ENCODE measurements around the gene ABCB9. TPM values are rescaled to one million over a fixed set of nuclear protein-coding genes. Genes with fewer than 3 reads are reported as not detected.

The ABCB9 gene
- total RNA-seq, 2 donors from 2014 or later, result 4.3 to 4.5 TPM

DNA sequence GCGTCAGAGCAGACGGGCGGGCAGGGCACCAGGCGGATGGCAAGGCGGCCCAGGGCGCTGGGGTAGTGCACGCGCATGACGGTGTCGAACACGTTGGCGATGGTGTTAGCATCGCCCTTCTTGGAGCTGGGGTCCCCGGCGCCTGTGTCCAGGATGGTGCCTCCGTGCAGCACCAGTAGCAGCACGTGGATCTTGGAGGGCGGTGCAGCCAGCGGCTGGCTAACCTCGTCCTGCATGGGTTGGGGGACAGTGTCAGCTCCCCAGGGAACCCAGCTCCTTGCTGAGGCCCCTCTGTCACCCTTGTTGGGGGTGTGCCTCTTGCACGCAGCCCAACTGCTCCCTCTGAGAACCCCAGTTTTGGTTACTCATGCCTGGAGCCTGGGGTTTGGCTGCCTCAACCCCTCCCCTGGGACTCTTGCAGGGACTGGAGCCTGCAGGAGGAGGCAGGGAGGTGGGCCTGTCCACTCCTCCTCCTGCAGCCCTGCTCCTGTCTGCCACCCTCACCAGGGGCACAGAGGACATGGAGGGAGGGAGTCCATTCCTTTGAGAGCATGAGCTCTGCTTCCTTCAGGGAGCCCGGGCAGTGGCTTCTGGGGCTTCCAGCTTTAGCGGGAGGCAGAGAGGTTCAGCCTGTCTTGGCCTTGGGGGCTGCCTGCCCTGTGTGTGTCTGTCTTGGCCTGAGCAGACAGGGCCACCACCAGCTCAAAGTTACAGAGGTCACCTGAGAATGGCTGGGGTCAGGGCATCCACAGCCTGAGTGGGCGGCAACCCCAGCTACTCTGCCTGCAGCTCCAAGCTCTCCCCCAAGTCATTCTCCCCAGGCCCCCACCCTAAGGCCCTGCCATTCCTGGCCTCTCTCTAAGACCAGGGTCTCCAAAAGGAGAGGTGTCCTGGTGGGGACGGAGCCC lies 31.3 kb upstream of the ABCB9 start:
- Histone ChIP-seq H3K9ac (ENCODE audit: low read depth in 2 of 2, low read length in 2 of 2) (no peak overlapping the region), H3K4me3 (no peak overlapping the region), H3K27me3 (no peaks in the 10 kb centered on the region), H3K27ac (no peak overlapping the region), H3K4me1 (no peaks in the 10 kb centered on the region), H3K9me3 (no peaks in the 10 kb centered on the region), H3K36me3 (no peaks in the 10 kb centered on the region)
- DNase-seq, result no peak
- TF ChIP-seq, protein P1, sequence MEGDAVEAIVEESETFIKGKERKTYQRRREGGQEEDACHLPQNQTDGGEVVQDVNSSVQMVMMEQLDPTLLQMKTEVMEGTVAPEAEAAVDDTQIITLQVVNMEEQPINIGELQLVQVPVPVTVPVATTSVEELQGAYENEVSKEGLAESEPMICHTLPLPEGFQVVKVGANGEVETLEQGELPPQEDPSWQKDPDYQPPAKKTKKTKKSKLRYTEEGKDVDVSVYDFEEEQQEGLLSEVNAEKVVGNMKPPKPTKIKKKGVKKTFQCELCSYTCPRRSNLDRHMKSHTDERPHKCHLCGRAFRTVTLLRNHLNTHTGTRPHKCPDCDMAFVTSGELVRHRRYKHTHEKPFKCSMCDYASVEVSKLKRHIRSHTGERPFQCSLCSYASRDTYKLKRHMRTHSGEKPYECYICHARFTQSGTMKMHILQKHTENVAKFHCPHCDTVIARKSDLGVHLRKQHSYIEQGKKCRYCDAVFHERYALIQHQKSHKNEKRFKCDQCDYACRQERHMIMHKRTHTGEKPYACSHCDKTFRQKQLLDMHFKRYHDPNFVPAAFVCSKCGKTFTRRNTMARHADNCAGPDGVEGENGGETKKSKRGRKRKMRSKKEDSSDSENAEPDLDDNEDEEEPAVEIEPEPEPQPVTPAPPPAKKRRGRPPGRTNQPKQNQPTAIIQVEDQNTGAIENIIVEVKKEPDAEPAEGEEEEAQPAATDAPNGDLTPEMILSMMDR (IDR thresholded peaks at IDR 0.05), result no peak
- intact Hi-C loops (cut with DNase I), result no loop called here

DNA sequence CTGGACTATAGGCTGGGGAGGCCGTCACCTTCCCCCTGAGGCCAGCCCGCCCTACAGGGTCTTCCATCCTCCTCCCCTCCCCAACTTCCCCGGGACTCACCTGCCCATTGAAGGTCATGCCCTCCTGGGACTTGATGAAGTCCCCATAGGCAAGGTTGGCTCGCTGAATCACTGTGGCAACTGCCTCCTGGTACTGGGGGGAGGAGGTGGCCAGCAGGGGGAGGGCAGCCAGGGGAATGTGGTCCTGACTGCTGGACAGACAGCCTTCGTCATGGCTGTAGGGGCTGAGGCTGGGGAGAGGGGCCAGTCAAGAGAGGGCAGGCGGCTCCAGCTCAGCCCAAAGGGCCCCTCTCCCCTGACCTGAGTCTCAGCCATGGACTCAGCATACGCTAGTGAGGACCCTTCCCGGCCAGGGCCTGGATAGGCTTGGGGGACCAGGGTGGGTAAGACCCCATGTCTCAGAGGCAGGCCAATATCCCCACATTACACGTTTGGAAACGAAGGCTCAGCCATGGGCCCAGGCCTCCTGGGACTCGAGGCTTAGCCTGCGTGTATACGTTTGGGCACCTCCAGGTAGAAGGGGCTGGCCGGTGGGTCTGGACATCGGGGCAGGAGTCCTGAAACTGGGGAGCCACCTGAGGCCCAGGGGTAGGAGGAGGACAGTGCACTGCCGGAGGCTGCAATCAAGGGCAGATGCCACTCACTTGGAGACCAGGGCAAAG lies 30.5 kb upstream of the ABCB9 start:
- Histone ChIP-seq H3K4me3 (no peak overlapping the region), H3K9ac (ENCODE audit: low read depth in 2 of 2, low read length in 2 of 2) (no peak overlapping the region), H3K36me3 (no peaks in the 10 kb centered on the region), H3K27me3 (no peaks in the 10 kb centered on the region), H3K9me3 (no peaks in the 10 kb centered on the region), H3K4me1 (no peaks in the 10 kb centered on the region), H3K27ac (no peak overlapping the region)
- intact Hi-C loops (cut with DNase I), result no loop called here
- DNase-seq, result no peak
- TF ChIP-seq, protein P1 (IDR thresholded peaks at IDR 0.05), result no peak

DNA sequence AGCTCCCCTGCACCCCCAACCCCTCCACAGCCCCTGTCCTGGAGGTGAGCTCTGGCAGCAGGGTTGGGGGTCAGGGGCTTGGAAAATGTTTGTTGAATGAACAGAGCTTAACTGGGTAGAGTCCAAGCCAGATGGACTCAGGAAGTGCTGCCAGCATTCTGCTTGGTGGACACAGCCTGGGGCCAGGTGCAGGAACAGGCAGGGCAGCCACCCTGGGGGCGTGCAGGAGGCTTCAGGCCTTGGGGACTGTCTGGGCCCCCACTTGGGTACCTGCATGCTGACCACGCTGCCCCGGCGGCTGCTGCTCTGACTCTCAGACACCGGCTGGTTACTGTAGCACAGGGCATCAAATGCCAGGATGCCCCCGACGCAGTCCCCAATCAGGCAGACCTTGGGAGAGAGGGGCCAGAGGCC lies 29.9 kb upstream of the ABCB9 start:
- no peaks in the 10 kb centered on the region for H3K4me1 ChIP-seq
- no peaks in the 10 kb centered on the region for H3K9me3 ChIP-seq
- TF ChIP-seq, protein P1 (IDR thresholded peaks at IDR 0.05), result no peak
- DNase-seq, result no peak
- intact Hi-C loops (cut with DNase I), result no loop called here
- no peaks in the 10 kb centered on the region for H3K36me3 ChIP-seq
- no peak overlapping the region for H3K4me3 ChIP-seq
- no peaks in the 10 kb centered on the region for H3K27me3 ChIP-seq
- no peak overlapping the region for H3K27ac ChIP-seq
- H3K9ac ChIP-seq (ENCODE audit: low read depth in 2 of 2, low read length in 2 of 2), result no peak overlapping the region

DNA sequence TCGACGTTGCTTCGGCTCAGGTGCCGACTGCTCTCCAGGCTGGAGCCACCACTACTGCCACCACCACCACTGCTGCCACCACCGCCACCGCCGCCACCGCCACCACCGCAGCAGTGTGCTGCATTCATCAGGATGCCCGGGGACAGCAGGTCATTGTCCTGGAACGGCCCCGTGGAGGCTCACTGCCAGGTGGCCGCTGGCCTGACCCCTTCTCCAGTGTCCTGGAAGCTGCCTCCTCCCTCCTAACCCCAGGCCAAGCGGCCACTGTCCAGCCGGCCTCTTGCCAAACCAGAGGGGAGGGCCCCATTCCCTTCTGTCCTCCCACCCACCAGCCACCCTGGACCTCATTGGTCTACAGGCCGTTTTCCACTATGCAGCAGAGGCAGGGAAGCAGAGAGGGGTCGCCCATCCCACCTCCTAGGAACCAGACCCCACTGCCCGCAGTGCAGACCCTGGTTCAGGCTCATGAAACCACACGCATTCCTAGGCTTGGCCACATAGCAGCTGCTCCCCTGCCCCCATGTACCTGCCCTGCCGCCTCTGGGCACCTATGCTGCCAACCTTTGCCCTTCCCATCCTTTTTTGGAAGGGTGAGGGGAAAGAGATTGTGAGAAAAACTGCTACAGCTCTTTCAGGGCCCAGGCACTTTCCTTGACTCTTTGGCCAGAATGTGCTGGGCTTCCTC lies 29.4 kb upstream of the ABCB9 start:
- Histone ChIP-seq H3K9me3 (no peaks in the 10 kb centered on the region), H3K27ac (no peak overlapping the region), H3K9ac (ENCODE audit: low read depth in 2 of 2, low read length in 2 of 2) (no peak overlapping the region), H3K27me3 (no peaks in the 10 kb centered on the region), H3K4me1 (no peaks in the 10 kb centered on the region), H3K4me3 (no peak overlapping the region), H3K36me3 (no peaks in the 10 kb centered on the region)
- TF ChIP-seq, protein P1 (IDR thresholded peaks at IDR 0.05), result no peak
- no peak for DNase-seq
- intact Hi-C loops (cut with DNase I), result no loop called here

DNA sequence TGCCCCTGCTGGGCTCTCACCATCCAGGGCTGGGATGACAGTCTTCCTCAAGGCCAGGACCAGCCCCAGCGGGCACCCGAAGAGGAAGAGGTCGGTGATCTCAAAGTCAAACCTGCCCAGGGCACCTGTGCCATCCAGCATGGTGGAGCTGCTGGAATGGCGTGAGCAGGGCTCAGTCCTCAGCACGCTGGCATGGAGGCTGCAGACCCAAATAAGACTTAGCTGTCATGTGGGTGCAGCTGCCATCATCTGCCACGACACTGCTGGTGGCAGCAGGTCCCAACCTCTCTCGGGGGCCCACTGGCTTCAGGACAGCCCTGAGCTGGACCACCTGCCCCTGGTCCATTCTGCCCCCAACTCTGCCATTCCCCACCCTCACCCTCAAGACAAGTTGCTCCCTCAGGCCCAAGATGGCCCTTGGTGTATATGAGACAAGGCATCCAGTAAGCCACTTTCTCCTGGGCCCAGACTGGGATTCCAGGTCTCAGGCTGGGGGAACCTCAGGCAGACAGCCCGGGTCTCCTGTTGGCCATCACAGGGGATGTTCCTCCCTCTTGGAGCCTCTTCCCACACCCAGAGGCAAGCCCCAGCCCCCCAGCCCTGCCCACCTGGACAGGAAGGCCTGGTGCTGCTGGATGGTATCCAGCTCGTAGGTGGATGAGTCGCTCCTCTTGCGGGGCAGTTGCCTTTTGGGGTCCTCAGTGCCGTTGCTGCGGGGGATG lies 28.7 kb upstream of the ABCB9 start:
- TF ChIP-seq, protein P1 (IDR thresholded peaks at IDR 0.05), result no peak
- H3K9ac ChIP-seq (ENCODE audit: low read depth in 2 of 2, low read length in 2 of 2), result no peak overlapping the region
- no peak for DNase-seq
- no peak overlapping the region for H3K4me3 ChIP-seq
- no peaks in the 10 kb centered on the region for H3K9me3 ChIP-seq
- no peaks in the 10 kb centered on the region for H3K27me3 ChIP-seq
- intact Hi-C loops (cut with DNase I), result no loop called here
- no peaks in the 10 kb centered on the region for H3K4me1 ChIP-seq
- H3K36me3 ChIP-seq, result no peaks in the 10 kb centered on the region
- H3K27ac ChIP-seq, result no peak overlapping the region

All from colonic mucosa (tissue), 4 donors.